Measurements from ENCODE around the gene PTPRC.

GRCh38 chr1:198750081-198750480 lies 111.2 kb downstream of the PTPRC start:
- TF ChIP-seq, protein P1, sequence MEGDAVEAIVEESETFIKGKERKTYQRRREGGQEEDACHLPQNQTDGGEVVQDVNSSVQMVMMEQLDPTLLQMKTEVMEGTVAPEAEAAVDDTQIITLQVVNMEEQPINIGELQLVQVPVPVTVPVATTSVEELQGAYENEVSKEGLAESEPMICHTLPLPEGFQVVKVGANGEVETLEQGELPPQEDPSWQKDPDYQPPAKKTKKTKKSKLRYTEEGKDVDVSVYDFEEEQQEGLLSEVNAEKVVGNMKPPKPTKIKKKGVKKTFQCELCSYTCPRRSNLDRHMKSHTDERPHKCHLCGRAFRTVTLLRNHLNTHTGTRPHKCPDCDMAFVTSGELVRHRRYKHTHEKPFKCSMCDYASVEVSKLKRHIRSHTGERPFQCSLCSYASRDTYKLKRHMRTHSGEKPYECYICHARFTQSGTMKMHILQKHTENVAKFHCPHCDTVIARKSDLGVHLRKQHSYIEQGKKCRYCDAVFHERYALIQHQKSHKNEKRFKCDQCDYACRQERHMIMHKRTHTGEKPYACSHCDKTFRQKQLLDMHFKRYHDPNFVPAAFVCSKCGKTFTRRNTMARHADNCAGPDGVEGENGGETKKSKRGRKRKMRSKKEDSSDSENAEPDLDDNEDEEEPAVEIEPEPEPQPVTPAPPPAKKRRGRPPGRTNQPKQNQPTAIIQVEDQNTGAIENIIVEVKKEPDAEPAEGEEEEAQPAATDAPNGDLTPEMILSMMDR (tag by site-specific recombination; IDR thresholded peaks at IDR 0.05), result no peak
- TF ChIP-seq KLF1 (tag by site-specific recombination; IDR thresholded peaks at IDR 0.05), result no peak
- TF ChIP-seq ZSCAN4 (tag by site-specific recombination; IDR thresholded peaks at IDR 0.05), result no peak
- TF ChIP-seq PATZ1 (tag by site-specific recombination; IDR thresholded peaks at IDR 0.05), result no peak
- TF ChIP-seq TCF7L2 (IDR thresholded peaks at IDR 0.05; ENCODE audit: borderline replicate concordance, low read depth, low read length), result no peak
- no peak for TF ChIP-seq ZNF404 (tag by site-specific recombination; IDR thresholded peaks at IDR 0.05)
- no peak for TF ChIP-seq YY1 (tag by site-specific recombination; IDR thresholded peaks at IDR 0.05)
